K562 (cell line): ENCODE results near the gene C3orf52. TPM values are rescaled to one million over a fixed set of nuclear protein-coding genes. Genes with fewer than 3 reads are reported as not detected.

Experiments used
- HIVEP1 ChIP-seq: fragments of 250-450 bp; sonication (Bioruptor Pico); IDR thresholded peaks from 2 replicates; pipeline ENCODE4 v1.4.0; 2020; ENCODE audit warnings: mild to moderate bottlenecking
- SREBF2 ChIP-seq: sonication (generic); formaldehyde crosslinking; IDR thresholded peaks from 2 replicates; pipeline ENCODE4 v1.4.0; 2020; ENCODE audit warnings: mild to moderate bottlenecking, missing genetic modification reagents
- ZNF318 ChIP-seq, 2 experiments: fragments of 450-650 bp; IDR thresholded peaks; 2 replicates each; pipeline ENCODE4 v1.6.1; 2016; ENCODE audit warnings: mild to moderate bottlenecking in 2 of 2, borderline replicate concordance in 1 of 2, low read depth in 1 of 2, moderate library complexity in 1 of 2
- polyA plus RNA-seq, 8 experiments: library from polyadenylated mRNA; depleted of rRNA in 4 of 8; stranded (reverse) in 5 of 8; unstranded in 3 of 8; fragments of >200 nt; fragmentation: Nextera tagmentation in 2 of 8; fragmentation: Illumina TruSeq in 1 of 8; extraction: Ambion mirVana in 2 of 8; extraction: Trizol in 1 of 8; gene quantifications; 2 replicates each; pipeline versions ENCODE4 v1.2.1 to v1.2.3, GENCODE V29; 2011 to 2014; ENCODE audit warnings: inconsistent platforms in 1 of 8, missing spikeins in 1 of 8
- total RNA-seq, 7 experiments: library from RNA; depleted of rRNA in 6 of 7; stranded (reverse); fragments of >200 nt in 6 of 7; fragmentation: Illumina TruSeq in 2 of 7; extraction: Trizol in 2 of 7; gene quantifications; 2 replicates each; pipeline versions ENCODE4 v1.2.1 to v1.2.3, GENCODE V29; 2011 to 2021; ENCODE audit warnings: low replicate concordance in 1 of 7

Gene C3orf52
- total and polyA plus RNA-seq, 9 of the 15 experiments (the other 6 are each of a cell fraction or from before 2014, with no cell fraction given): 2.8 to 6.1 (median 3.8) TPM

- TF ChIP-seq ZNF318 (IDR thresholded peaks at IDR 0.05; ENCODE audit: borderline replicate concordance in 1 of 2, low read depth in 1 of 2) (no peak), SREBF2 (CRISPR knock-in tag) (no peak), HIVEP1 (CRISPR knock-in tag) (no peak)
These were observed 38.9 kb upstream of the C3orf52 start (continued) for GRCh38 chr3:112047264-112047663.
